Measurements from ENCODE around the gene ARMH3.

DNA sequence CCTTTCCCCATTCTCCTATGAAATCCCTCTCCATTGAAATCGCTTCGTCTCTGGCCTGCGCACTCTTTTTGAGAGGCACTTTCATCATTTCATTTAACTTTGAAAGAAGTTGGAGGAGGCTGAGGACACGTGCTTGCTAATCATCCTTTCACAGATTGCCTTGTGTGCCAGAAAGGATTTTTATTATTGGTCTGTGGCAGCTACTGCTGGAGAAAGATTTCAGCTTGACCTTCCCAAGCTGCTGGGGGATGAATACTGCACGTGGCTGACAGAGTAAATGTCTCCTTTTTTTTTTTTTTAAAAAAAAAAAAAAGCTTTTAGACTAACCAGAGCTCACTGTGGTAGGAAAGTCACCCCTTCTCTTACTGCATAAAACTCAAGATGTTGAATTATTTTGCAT, 168.2 kb downstream of the ARMH3 start:
- TF ChIP-seq, protein P1, sequence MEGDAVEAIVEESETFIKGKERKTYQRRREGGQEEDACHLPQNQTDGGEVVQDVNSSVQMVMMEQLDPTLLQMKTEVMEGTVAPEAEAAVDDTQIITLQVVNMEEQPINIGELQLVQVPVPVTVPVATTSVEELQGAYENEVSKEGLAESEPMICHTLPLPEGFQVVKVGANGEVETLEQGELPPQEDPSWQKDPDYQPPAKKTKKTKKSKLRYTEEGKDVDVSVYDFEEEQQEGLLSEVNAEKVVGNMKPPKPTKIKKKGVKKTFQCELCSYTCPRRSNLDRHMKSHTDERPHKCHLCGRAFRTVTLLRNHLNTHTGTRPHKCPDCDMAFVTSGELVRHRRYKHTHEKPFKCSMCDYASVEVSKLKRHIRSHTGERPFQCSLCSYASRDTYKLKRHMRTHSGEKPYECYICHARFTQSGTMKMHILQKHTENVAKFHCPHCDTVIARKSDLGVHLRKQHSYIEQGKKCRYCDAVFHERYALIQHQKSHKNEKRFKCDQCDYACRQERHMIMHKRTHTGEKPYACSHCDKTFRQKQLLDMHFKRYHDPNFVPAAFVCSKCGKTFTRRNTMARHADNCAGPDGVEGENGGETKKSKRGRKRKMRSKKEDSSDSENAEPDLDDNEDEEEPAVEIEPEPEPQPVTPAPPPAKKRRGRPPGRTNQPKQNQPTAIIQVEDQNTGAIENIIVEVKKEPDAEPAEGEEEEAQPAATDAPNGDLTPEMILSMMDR (conservative IDR thresholded peaks at IDR 0.05 in 1 of 2, IDR thresholded peaks at IDR 0.05 in 1 of 2; ENCODE audit: extremely low read depth in 1 of 2, insufficient read depth in 1 of 2, low read depth in 1 of 2, low read length in 2 of 2): no peak
- TF ChIP-seq EZH2 (IDR thresholded peaks at IDR 0.05; ENCODE audit: borderline replicate concordance, low read length): no peak

Data from mammary epithelial cell (primary cell).